Thyroid gland (tissue), 4 donors: ENCODE data around the gene TOM1L2. TPM values are rescaled to one million over a fixed set of nuclear protein-coding genes. Genes with fewer than 3 reads are reported as not detected.

Source experiments
- DNase-seq, 2 donors: peaks; one replicate each; pipeline ENCODE4 v3.0.0-alpha.2; 2019
- H3K27ac ChIP-seq, 3 donors: fragments of 200-600 bp; sonication (generic); 1 replicate in 2 of 3; 2 replicates in 1 of 3; pipeline ENCODE4 v1.5.1; 2016 to 2019; ENCODE audit warnings: mild to moderate bottlenecking in 1 of 3, moderate library complexity in 1 of 3
- H3K27me3 ChIP-seq: fragments of 200-600 bp; sonication (generic); one replicate; pipeline ENCODE4 v1.5.1; 2019
- H3K36me3 ChIP-seq, 2 donors: fragments of 200-600 bp; sonication (generic); one replicate each; pipeline ENCODE4 v1.5.1; 2016 to 2019
- H3K4me1 ChIP-seq, 2 donors: fragments of 200-600 bp; sonication (generic); one replicate each; pipeline ENCODE4 v1.5.1; 2017 to 2019
- H3K4me3 ChIP-seq, 3 donors: fragments of 200-600 bp; sonication (generic); replicated peaks in 1 of 3; 1 replicate in 2 of 3; 2 replicates in 1 of 3; pipeline ENCODE4 v1.5.1; 2016; ENCODE audit warnings: mild to moderate bottlenecking in 1 of 3
- H3K9me3 ChIP-seq: fragments of 200-600 bp; sonication (generic); one replicate; pipeline ENCODE4 v1.5.1; 2017
- POLR2A ChIP-seq, 2 donors: fragments of 450-650 bp; IDR thresholded peaks; one replicate each; pipeline ENCODE4 v1.6.1; 2017; ENCODE audit warnings: antibody characterized with exemption in 2 of 2, mild to moderate bottlenecking in 2 of 2, moderate library complexity in 1 of 2
- WGBS, 2 donors: methylation state at CpG; one replicate each; pipeline ENCODE4 v1.1.5; 2017; 5-methylcytosine and 5-hydroxymethylcytosine counted together
- intact Hi-C: fragments of 100-400 bp; cut with DNase I; formaldehyde crosslinking; loops from one replicate; pipeline ENCODE4 v1.15.1; 2023
- total RNA-seq, 4 donors: library from RNA; depleted of rRNA; stranded (reverse); fragments of >200 nt; gene quantifications; one replicate each; pipeline ENCODE4 v1.2.3, GENCODE V29; 2016
- TF ChIP-seq, protein P1 (sequence below), 6 experiments: fragments of 200-600 bp in 3 of 6; fragments of 450-650 bp in 3 of 6; sonication (generic) in 3 of 6; IDR thresholded peaks; one replicate each; pipeline ENCODE4 v1.5.1; 2016 to 2019; ENCODE audit warnings: antibody characterized with exemption in 6 of 6, mild to moderate bottlenecking in 2 of 6, inconsistent platforms in 1 of 6, moderate library complexity in 1 of 6

Gene TOM1L2
- total RNA-seq, 4 donors from 2014 or later, result 138 to 881 (median 257) TPM

DNA sequence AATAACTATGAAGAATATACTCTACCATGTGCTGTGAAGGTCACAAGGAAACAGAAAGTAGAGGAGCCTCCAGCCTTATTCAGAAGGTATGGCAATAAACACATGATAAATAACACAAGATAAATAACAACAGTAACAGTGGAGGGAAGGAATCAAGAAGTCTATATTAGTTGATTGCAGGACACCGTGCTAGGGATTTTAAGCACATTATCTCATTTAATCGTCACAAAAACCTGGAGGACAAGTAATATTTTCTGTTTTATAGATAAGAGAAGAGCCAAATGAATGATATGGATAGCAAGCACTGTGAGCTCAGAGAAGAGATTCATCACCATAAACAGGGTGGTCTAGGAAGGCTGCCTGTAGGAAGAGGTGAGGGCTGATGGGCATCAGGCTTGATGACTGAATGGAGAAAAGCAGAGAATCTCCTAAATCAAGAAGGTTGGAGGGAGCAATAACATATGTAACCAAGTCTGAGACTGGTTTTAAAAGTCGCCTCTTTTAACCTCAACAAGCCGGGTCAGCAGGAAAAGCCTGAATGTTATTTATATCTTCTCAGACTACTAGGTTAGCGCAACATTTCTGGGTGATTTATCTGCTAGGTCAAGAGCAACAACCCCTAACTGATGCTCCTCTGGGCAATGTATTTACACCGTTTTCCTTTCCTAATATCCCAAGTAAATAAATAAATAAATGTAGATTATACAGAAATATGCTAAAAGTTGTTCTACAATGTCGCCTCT lies 8.3 kb downstream of the TOM1L2 start:
- H3K36me3 ChIP-seq, result no peaks in the 10 kb centered on the region
- no peaks in the 10 kb centered on the region for H3K9me3 ChIP-seq
- 84 to 88% methylated on average over 7 of the region's 7 CpGs for WGBS, 2 donors
- no peak overlapping the region for H3K27ac ChIP-seq
- no peak overlapping the region for H3K4me3 ChIP-seq
- no peak for TF ChIP-seq POLR2A (IDR thresholded peaks at IDR 0.05)
- TF ChIP-seq, protein P1, sequence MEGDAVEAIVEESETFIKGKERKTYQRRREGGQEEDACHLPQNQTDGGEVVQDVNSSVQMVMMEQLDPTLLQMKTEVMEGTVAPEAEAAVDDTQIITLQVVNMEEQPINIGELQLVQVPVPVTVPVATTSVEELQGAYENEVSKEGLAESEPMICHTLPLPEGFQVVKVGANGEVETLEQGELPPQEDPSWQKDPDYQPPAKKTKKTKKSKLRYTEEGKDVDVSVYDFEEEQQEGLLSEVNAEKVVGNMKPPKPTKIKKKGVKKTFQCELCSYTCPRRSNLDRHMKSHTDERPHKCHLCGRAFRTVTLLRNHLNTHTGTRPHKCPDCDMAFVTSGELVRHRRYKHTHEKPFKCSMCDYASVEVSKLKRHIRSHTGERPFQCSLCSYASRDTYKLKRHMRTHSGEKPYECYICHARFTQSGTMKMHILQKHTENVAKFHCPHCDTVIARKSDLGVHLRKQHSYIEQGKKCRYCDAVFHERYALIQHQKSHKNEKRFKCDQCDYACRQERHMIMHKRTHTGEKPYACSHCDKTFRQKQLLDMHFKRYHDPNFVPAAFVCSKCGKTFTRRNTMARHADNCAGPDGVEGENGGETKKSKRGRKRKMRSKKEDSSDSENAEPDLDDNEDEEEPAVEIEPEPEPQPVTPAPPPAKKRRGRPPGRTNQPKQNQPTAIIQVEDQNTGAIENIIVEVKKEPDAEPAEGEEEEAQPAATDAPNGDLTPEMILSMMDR (IDR thresholded peaks at IDR 0.05), result no peak
- no peak for DNase-seq
- H3K4me1 ChIP-seq, result peaks cover 33 to 41% of the 10 kb centered on the region in 2 donors
- no peaks in the 10 kb centered on the region for H3K27me3 ChIP-seq
- intact Hi-C loops, result no loop called here

DNA sequence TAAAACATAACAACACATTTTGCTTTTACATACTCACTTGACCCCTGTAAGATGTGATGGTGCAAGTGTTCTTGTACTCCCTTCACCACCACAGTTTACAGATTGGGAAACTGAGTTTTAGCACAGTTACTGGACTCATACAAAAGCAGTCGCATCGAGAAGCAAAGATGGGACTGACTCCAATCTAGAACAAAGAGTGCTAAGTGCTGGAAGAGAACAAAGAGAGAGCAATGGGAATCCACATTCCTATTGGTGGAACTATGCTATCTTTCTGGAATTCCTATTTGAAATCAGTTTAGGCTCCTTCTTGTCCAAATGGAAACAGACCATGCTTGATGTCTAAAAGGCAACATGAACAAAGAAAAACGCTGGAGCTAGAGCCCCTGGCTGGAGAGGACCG lies 9.1 kb downstream of the TOM1L2 start:
- intact Hi-C loops, result no loop called here
- peaks cover 38 to 46% of the 10 kb centered on the region in 2 donors for H3K4me1 ChIP-seq
- WGBS, 2 donors, result 73 to 82% methylated on average over 4 of the region's 4 CpGs
- H3K36me3 ChIP-seq, result no peaks in the 10 kb centered on the region
- H3K9me3 ChIP-seq, result no peaks in the 10 kb centered on the region
- no peak for DNase-seq
- no peak overlapping the region for H3K27ac ChIP-seq
- TF ChIP-seq POLR2A (IDR thresholded peaks at IDR 0.05), result no peak
- TF ChIP-seq, protein P1 (IDR thresholded peaks at IDR 0.05), result no peak
- no peak overlapping the region for H3K4me3 ChIP-seq
- H3K27me3 ChIP-seq, result no peaks in the 10 kb centered on the region

DNA sequence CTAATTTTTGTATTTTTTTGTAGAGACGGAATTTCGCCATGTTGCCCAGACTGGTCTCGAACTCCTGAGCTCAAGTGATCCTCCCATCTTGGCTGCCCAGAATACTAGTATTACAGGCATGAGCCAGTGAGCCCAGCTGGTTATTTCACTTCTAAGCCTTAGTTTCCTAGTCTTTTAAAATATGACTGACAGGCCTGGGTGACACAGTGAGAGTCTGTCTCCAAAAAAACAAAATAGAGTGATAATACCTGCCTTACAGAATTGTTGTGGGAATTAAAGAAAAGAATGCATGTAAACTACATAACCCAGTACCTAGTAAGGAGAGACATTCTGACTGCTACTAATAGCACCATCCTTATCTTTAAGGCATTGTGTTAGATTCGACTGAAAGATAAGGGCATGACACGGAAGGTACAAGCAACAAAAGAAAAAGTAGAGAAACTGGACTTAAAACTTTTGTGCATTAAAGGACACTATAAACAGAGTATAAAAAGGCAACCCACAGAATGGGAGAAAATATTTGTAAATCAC lies 11.6 kb downstream of the TOM1L2 start:
- Histone ChIP-seq H3K27me3 (no peaks in the 10 kb centered on the region), H3K27ac (peak overlapping the region; percentile 44 to 82 (median 68)), H3K9me3 (no peaks in the 10 kb centered on the region), H3K36me3 (no peaks in the 10 kb centered on the region), H3K4me3 (no peak overlapping the region), H3K4me1 (peaks cover 45 to 56% of the 10 kb centered on the region in 2 donors)
- TF ChIP-seq POLR2A (IDR thresholded peaks at IDR 0.05), result no peak
- TF ChIP-seq, protein P1 (IDR thresholded peaks at IDR 0.05), result no peak
- 73 to 80% methylated on average over 5 of the region's 5 CpGs for WGBS, 2 donors
- intact Hi-C loops, result no loop called here
- no peak for DNase-seq

DNA sequence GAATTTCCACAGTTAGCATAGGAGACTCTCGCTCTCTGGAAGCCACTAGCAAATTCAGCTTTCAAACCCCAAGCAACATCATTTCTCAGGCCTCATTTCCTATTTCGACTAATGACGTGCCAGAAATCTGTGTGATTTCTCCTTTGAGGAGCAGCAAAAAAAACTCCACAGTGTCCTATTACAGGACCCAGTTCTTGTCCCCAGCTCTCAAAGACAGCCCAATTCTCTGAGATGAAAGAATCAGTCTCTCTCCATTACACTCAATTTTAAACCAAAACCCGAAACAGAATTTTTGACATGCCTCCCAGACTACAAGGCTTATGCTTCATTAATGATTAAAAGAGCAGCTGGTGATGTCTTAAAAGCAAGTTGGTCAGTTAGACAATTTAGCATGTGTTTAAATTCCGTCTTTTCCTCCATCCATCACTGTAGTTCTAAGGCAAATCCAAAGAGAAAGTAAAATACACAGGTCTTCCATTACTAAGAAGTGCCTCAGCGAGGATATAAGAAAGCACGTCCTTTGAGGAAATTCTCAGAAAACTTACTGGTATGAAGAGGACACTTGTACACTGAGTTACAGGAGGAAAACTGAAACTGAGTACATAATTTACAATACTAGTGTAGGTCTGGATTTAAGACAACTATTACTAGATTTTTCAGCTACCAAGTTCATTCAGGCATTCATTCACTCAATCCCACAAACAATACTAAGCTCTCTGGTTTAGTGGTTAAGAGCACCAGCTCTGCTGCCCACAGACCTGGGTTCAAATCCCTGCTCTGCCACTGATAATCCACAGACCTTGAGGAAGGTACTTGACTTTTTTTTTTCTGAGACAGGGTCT lies 12.5 kb downstream of the TOM1L2 start:
- H3K27ac ChIP-seq, result peak overlapping the region; percentile 44 to 82 (median 68)
- 40 to 41% methylated on average over 7 of the region's 7 CpGs for WGBS, 2 donors
- TF ChIP-seq, protein P1 (IDR thresholded peaks at IDR 0.05), result no peak
- TF ChIP-seq POLR2A (IDR thresholded peaks at IDR 0.05), result no peak
- no peaks in the 10 kb centered on the region for H3K9me3 ChIP-seq
- H3K27me3 ChIP-seq, result no peaks in the 10 kb centered on the region
- peaks cover 39 to 48% of the 10 kb centered on the region in 2 donors for H3K4me1 ChIP-seq
- intact Hi-C loops, result no loop called here
- DNase-seq, result no peak
- H3K36me3 ChIP-seq, result no peaks in the 10 kb centered on the region
- H3K4me3 ChIP-seq, result no peak overlapping the region
